ENCODE results near the gene SRP9. TPM values are rescaled to one million over a fixed set of nuclear protein-coding genes. Genes with fewer than 3 reads are reported as not detected.

The SRP9 gene
- total RNA-seq, 1 experiment from 2014 or later, result 282 TPM

DNA sequence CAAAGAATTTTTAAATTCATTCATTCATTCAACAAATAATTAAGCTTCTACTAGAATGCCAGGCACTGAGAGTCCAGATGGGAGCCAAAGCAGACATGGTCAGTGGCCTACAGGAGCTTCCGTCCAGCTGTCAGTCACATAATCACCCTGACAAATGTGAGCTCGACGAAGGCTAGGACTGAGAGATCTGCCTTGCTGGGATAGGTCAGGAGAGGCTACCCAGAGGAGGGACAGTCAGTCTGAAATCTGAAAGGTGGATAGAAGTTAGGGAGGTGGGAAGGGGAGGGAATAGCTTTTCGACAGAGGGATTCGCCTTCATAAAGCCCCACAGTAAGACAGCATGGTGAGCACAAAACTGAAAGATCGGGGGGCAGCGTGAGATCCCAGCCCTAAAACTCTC lies 40.6 kb downstream of the SRP9 start:
- no peak for DNase-seq (ENCODE audit: low read depth, low spot score)
- BruUV-seq (replicated peaks), result no TSS peak

DNA sequence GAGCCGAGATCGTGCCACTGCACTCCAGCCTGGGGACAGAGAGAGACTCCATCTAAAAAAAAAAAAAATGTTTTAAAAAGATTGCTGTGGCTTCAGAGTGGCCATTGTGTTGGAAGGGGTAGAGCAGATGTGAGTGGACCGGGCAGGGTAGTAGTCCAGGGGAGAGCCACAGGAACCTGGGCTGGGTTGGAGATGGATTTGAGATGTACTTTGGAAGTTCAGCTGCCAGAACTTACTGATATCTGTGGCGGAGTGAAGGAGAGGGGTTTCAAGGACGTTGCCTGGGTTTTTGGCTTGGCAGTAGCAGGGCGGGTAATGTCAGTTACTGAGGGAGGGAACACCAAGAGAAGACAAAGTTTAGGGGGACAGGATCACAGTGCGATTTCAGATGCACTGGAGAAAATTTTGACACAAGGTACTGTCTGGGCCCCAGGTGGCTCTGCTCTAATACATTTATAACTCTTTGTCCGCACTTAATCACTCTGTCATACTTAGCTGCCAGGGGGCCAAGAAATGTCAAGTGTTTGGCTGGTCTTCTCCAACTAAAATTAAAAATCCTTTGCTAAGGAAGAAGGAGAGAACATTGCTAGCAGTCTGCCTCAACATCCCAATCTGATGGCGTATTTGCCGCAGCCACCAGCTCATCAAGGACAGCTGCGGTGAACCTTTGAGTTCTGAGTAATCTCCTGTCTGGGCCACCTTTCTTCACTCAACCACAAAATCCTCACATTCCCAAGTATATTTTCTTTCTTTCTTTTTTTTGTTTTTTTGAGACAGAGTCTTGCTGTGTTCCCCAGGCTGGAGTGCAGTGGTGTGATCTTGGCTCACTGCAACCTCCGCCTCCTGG lies 41.9 kb downstream of the SRP9 start:
- DNase-seq (ENCODE audit: low read depth, low spot score), result no peak
- in situ Hi-C loops (cut with HindIII; ENCODE audit: low pct_unique_long_range_greater_than_20kb, low sequenced_read_pairs), result no loop called here
- H3K36me3 ChIP-seq (ENCODE audit: control insufficient read depth, insufficient read depth, low read length), result no peaks in the 10 kb centered on the region
- no TSS peak for BruUV-seq (replicated peaks)
- ChIA-PET CTCF (no interaction called here), POLR2A (no interaction called here)
- peaks cover 26% of the 10 kb centered on the region for H3K4me1 ChIP-seq (ENCODE audit: control insufficient read depth, insufficient read depth, low read length)
- H3K27me3 ChIP-seq (ENCODE audit: control insufficient read depth, insufficient read depth, low read length), result no peaks in the 10 kb centered on the region
- no peaks in the 10 kb centered on the region for H3K9me3 ChIP-seq (ENCODE audit: control insufficient read depth, insufficient read depth, low read depth, low read length)
- peak overlapping the region; percentile 31; the same call in 1 of the 2 replicates for H3K27ac ChIP-seq (ENCODE audit: low read length)
- no peak overlapping the region for H3K4me3 ChIP-seq (ENCODE audit: low read depth in 2 of 2, low read length in 2 of 2)
- intact Hi-C loops (cut with micrococcal nuclease; ENCODE audit: unreplicated experiment), result no loop called here
- TF ChIP-seq, protein P1, sequence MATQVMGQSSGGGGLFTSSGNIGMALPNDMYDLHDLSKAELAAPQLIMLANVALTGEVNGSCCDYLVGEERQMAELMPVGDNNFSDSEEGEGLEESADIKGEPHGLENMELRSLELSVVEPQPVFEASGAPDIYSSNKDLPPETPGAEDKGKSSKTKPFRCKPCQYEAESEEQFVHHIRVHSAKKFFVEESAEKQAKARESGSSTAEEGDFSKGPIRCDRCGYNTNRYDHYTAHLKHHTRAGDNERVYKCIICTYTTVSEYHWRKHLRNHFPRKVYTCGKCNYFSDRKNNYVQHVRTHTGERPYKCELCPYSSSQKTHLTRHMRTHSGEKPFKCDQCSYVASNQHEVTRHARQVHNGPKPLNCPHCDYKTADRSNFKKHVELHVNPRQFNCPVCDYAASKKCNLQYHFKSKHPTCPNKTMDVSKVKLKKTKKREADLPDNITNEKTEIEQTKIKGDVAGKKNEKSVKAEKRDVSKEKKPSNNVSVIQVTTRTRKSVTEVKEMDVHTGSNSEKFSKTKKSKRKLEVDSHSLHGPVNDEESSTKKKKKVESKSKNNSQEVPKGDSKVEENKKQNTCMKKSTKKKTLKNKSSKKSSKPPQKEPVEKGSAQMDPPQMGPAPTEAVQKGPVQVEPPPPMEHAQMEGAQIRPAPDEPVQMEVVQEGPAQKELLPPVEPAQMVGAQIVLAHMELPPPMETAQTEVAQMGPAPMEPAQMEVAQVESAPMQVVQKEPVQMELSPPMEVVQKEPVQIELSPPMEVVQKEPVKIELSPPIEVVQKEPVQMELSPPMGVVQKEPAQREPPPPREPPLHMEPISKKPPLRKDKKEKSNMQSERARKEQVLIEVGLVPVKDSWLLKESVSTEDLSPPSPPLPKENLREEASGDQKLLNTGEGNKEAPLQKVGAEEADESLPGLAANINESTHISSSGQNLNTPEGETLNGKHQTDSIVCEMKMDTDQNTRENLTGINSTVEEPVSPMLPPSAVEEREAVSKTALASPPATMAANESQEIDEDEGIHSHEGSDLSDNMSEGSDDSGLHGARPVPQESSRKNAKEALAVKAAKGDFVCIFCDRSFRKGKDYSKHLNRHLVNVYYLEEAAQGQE (IDR thresholded peaks at IDR 0.05; ENCODE audit: insufficient read depth in 1 of 2, low read depth in 2 of 2, low read length in 1 of 2), result no peak
- TF ChIP-seq TCF7L2 (IDR thresholded peaks at IDR 0.05; ENCODE audit: low read depth, low read length), result no peak
- no peak for ATAC-seq

More for the DNA sequence above, 40.6 kb downstream of the SRP9 start:
- Histone ChIP-seq H3K9me3 (ENCODE audit: control insufficient read depth, insufficient read depth, low read depth, low read length) (no peaks in the 10 kb centered on the region), H3K4me1 (ENCODE audit: control insufficient read depth, insufficient read depth, low read length) (peaks cover 33% of the 10 kb centered on the region), H3K36me3 (ENCODE audit: control insufficient read depth, insufficient read depth, low read length) (no peaks in the 10 kb centered on the region), H3K27ac (ENCODE audit: low read length) (peak overlapping the region; percentile 77), H3K27me3 (ENCODE audit: control insufficient read depth, insufficient read depth, low read length) (no peaks in the 10 kb centered on the region), H3K4me3 (ENCODE audit: low read depth in 2 of 2, low read length in 2 of 2) (no peak overlapping the region)
- ATAC-seq, result no peak
- in situ Hi-C loops (cut with HindIII; ENCODE audit: low pct_unique_long_range_greater_than_20kb, low sequenced_read_pairs) (no loop called here), intact Hi-C loops (cut with micrococcal nuclease; ENCODE audit: unreplicated experiment) (no loop called here)
- ChIA-PET CTCF (interaction anchor here (0.5 kb wide), 1 partner anchor 24 kb away, joined by 3 read pairs; no protein-coding TSS in a partner anchor), POLR2A (no interaction called here)
- no peak for TF ChIP-seq TCF7L2 (IDR thresholded peaks at IDR 0.05; ENCODE audit: low read depth, low read length)
- TF ChIP-seq SIN3A (IDR thresholded peaks at IDR 0.05; ENCODE audit: borderline replicate concordance, insufficient read depth, low read depth, low read length), result no peak
- TF ChIP-seq, protein P2, sequence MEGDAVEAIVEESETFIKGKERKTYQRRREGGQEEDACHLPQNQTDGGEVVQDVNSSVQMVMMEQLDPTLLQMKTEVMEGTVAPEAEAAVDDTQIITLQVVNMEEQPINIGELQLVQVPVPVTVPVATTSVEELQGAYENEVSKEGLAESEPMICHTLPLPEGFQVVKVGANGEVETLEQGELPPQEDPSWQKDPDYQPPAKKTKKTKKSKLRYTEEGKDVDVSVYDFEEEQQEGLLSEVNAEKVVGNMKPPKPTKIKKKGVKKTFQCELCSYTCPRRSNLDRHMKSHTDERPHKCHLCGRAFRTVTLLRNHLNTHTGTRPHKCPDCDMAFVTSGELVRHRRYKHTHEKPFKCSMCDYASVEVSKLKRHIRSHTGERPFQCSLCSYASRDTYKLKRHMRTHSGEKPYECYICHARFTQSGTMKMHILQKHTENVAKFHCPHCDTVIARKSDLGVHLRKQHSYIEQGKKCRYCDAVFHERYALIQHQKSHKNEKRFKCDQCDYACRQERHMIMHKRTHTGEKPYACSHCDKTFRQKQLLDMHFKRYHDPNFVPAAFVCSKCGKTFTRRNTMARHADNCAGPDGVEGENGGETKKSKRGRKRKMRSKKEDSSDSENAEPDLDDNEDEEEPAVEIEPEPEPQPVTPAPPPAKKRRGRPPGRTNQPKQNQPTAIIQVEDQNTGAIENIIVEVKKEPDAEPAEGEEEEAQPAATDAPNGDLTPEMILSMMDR (IDR thresholded peaks at IDR 0.05), result no peak
- TF ChIP-seq POLR2AphosphoS5 (IDR thresholded peaks at IDR 0.05; ENCODE audit: low read depth, low read length), result no peak
- TF ChIP-seq, protein P1 (IDR thresholded peaks at IDR 0.05; ENCODE audit: insufficient read depth in 1 of 2, low read depth in 2 of 2, low read length in 1 of 2), result no peak

Data from Panc1 (cell line).